K562 (cell line): ENCODE measurements around the gene NRCAM. TPM values are rescaled to one million over a fixed set of nuclear protein-coding genes. Genes with fewer than 3 reads are reported as not detected.
"Not testable (repeated sequence)": the region's sequence is repeated elsewhere in the genome, so short reads cannot be mapped to it uniquely, and the experiment has no call there.

Experiments
- ATAC-seq: fragments of 200-7000 bp; cut with Tn5 transposase; 3 replicates; pipeline ENCODE4 v1.9.1; 2020; ENCODE audit warnings: moderate library complexity
- BruUV-seq: library from RNA; stranded (reverse); fragments of 400-500 nt; replicated peaks from 2 replicates; lab custom pipeline; 2021; lab: Mats Ljungman, UMichigan
- CTCF ChIA-PET: fragments of 300-600 bp; formaldehyde crosslinking; extraction: SDS; loops from one replicate; lab custom pipeline; 2021; ENCODE audit warnings: low intra/inter-chr PET ratio; lab: Yijun Ruan, JAX
- POLR2A ChIA-PET: fragments of 300-600, 350-650 bp; sonication (Branson Sonifier 250); formaldehyde crosslinking; extraction: SDS; loops from one replicate; lab custom pipeline; 2021; ENCODE audit warnings: antibody characterized with exemption, inconsistent platforms; lab: Yijun Ruan, JAX
- DNase-seq, 4 experiments: peaks; one replicate each; pipeline versions ENCODE4 v3.0.0 to v3.0.0-alpha.2; 2011 to 2018; ENCODE audit warnings: low spot score in 3 of 4, mixed read lengths in 3 of 4; ENCODE audit errors: extremely low read depth in 1 of 4
- FAIRE-seq: peaks from 2 replicates; lab custom pipeline; 2011; peaks lifted over from hg19 to GRCh38; lab: Jason Lieb, UNC
- H2AFZ ChIP-seq: 2 replicates; pipeline ENCODE4 v1.6.0; 2011; ENCODE audit warnings: low read depth, low read length, control low read depth, inconsistent platforms
- H3K27ac ChIP-seq: fragments of 200-600 bp; 3 replicates; pipeline ENCODE4 v1.8.0; 2011; ENCODE audit warnings: low read depth, mild to moderate bottlenecking, control low read depth, inconsistent platforms, low read length, moderate library complexity, mixed read lengths; ENCODE audit errors: extremely low read depth
- H3K27me3 ChIP-seq, 2 experiments: fragments of 300-600 bp in 1 of 2; 2 replicates in 1 of 2; 3 replicates in 1 of 2; pipeline versions ENCODE4 v1.6.0 to v1.8.0; 2011; ENCODE audit warnings: inconsistent platforms in 2 of 2, low read length in 2 of 2, mild to moderate bottlenecking in 1 of 2, mixed read lengths in 1 of 2, moderate library complexity in 1 of 2; ENCODE audit not compliant: control insufficient read depth in 2 of 2, insufficient read depth in 2 of 2
- H3K36me3 ChIP-seq: fragments of 300-600 bp; 3 replicates; pipeline ENCODE4 v1.8.0; 2011; ENCODE audit warnings: mild to moderate bottlenecking, low read length, inconsistent platforms; ENCODE audit not compliant: control insufficient read depth, insufficient read depth
- H3K4me1 ChIP-seq, 2 experiments: fragments of 200-600 bp in 1 of 2; replicated peaks in 1 of 2; 2 replicates in 1 of 2; 3 replicates in 1 of 2; pipeline versions ENCODE4 v1.5.1 to v1.8.0; 2011; ENCODE audit warnings: inconsistent platforms in 2 of 2, low read length in 2 of 2, mild to moderate bottlenecking in 1 of 2, mixed read lengths in 1 of 2, moderate library complexity in 1 of 2; ENCODE audit not compliant: control insufficient read depth in 2 of 2, insufficient read depth in 2 of 2
- H3K4me2 ChIP-seq: 2 replicates; pipeline ENCODE4 v1.6.1; 2011; ENCODE audit warnings: low read length, control low read depth, inconsistent platforms, mixed read lengths; ENCODE audit not compliant: insufficient read depth
- H3K4me3 ChIP-seq: fragments of 200-600 bp; sonication (generic), shearing (Covaris generic); 2 replicates; pipeline ENCODE4 v1.5.1; 2016; ENCODE audit warnings: control low read depth, inconsistent platforms
- H3K79me2 ChIP-seq: fragments of 200-600 bp; 3 replicates; pipeline ENCODE4 v1.8.0; 2011; ENCODE audit warnings: low read length, inconsistent platforms; ENCODE audit not compliant: control insufficient read depth, insufficient read depth
- H3K9ac ChIP-seq, 2 experiments: 2 replicates each; pipeline versions ENCODE4 v1.6.0 to v1.6.1; 2011; ENCODE audit warnings: low read depth in 2 of 2, low read length in 2 of 2, control low read depth in 1 of 2, inconsistent platforms in 1 of 2, mild to moderate bottlenecking in 1 of 2, mixed read lengths in 1 of 2; ENCODE audit not compliant: insufficient read depth in 1 of 2
- H3K9me1 ChIP-seq: one replicate; pipeline ENCODE4 v1.6.0; 2011; ENCODE audit warnings: inconsistent platforms, mild to moderate bottlenecking, low read length, moderate library complexity; ENCODE audit not compliant: control insufficient read depth, insufficient read depth
- H3K9me3 ChIP-seq: replicated peaks from 2 replicates; pipeline ENCODE4 v1.5.1; 2011; ENCODE audit warnings: low read depth, low read length, inconsistent platforms; ENCODE audit not compliant: control insufficient read depth, insufficient read depth
- H4K20me1 ChIP-seq: replicated peaks from 2 replicates; pipeline ENCODE4 v1.6.1; 2011; ENCODE audit warnings: low read length, inconsistent platforms, mixed read lengths; ENCODE audit not compliant: control insufficient read depth, insufficient read depth
- ARID3B ChIP-seq: fragments of 250-450 bp; sonication (Bioruptor Pico); IDR thresholded peaks from 2 replicates; pipeline ENCODE4 v1.4.0; 2020; ENCODE audit warnings: borderline replicate concordance
- BCOR ChIP-seq: fragments of 450-650 bp; IDR thresholded peaks from 2 replicates; pipeline ENCODE4 v1.6.1; 2016
- DACH1 ChIP-seq: fragments of 450-650 bp; IDR thresholded peaks from 2 replicates; pipeline ENCODE4 v1.6.1; 2018; ENCODE audit not compliant: partially characterized antibody
- KDM1A ChIP-seq, 2 experiments: fragments of 450-650 bp; IDR thresholded peaks; 2 replicates each; pipeline ENCODE4 v1.6.1; 2016; ENCODE audit warnings: mild to moderate bottlenecking in 2 of 2
- MBD2 ChIP-seq: sonication (generic); IDR thresholded peaks from 2 replicates; pipeline ENCODE4 v1.6.1; 2016; ENCODE audit warnings: low read depth, borderline replicate concordance
- NUFIP1 ChIP-seq: fragments of 450-650 bp; IDR thresholded peaks from 2 replicates; pipeline ENCODE4 v1.6.1; 2018; ENCODE audit not compliant: partially characterized antibody
- ZNF609 ChIP-seq: sonication (generic); formaldehyde crosslinking; IDR thresholded peaks from 2 replicates; pipeline ENCODE4 v1.8.1; 2023; ENCODE audit warnings: missing genetic modification reagents, mild to moderate bottlenecking, borderline replicate concordance
- WGBS: fragments of 100-300 bp; shearing (Covaris generic); methylation state at CpG from one replicate; pipeline ENCODE4 v1.1.6; 2016; ENCODE audit warnings: low coverage, mixed read lengths; ENCODE audit not compliant: insufficient coverage; ENCODE audit errors: missing lambda C conversion rate; 5-methylcytosine and 5-hydroxymethylcytosine counted together
- in situ Hi-C: fragments of 300-500 bp; cut with MboI; formaldehyde crosslinking; loops from 4 replicates; pipeline ENCODE4 v1.15.0; 2018; ENCODE audit warnings: inconsistent platforms, mixed read lengths
- intact Hi-C: fragments of 100-400 bp; cut with micrococcal nuclease; formaldehyde crosslinking; loops from 2 replicates; pipeline ENCODE4 v1.14.2; 2022
- polyA plus RNA-seq, 8 experiments: library from polyadenylated mRNA; depleted of rRNA in 4 of 8; stranded (reverse) in 5 of 8; unstranded in 3 of 8; fragments of >200 nt; fragmentation: Nextera tagmentation in 2 of 8; fragmentation: Illumina TruSeq in 1 of 8; extraction: Ambion mirVana in 2 of 8; extraction: Trizol in 1 of 8; gene quantifications; 2 replicates each; pipeline versions ENCODE4 v1.2.1 to v1.2.3, GENCODE V29; 2011 to 2014; ENCODE audit warnings: inconsistent platforms in 1 of 8, missing spikeins in 1 of 8
- total RNA-seq, 7 experiments: library from RNA; depleted of rRNA in 6 of 7; stranded (reverse); fragments of >200 nt in 6 of 7; fragmentation: Illumina TruSeq in 2 of 7; extraction: Trizol in 2 of 7; gene quantifications; 2 replicates each; pipeline versions ENCODE4 v1.2.1 to v1.2.3, GENCODE V29; 2011 to 2021; ENCODE audit warnings: low replicate concordance in 1 of 7

The NRCAM gene
- total and polyA plus RNA-seq, 9 of the 15 experiments (the other 6 are each of a cell fraction or from before 2014, with no cell fraction given): 0.03 to 0.54 (median 0.12) TPM; not detected in 1

GRCh38 chr7:108387686-108388085, 68.5 kb downstream of the NRCAM start:
- H3K27ac ChIP-seq, H2AFZ ChIP-seq, BruUV-seq, DNase-seq, H3K27me3 ChIP-seq, H3K79me2 ChIP-seq, H3K9me1 ChIP-seq, H4K20me1 ChIP-seq, H3K9me3 ChIP-seq, ATAC-seq, H3K9ac ChIP-seq, CTCF ChIA-PET, H3K36me3 ChIP-seq, H3K4me3 ChIP-seq, in situ Hi-C loops, FAIRE-seq, H3K4me1 ChIP-seq, H3K4me2 ChIP-seq: not testable (repeated sequence)
- peak in 1 of 2 experiments; percentile 50; a peak in 1 of 4 replicates for TF ChIP-seq KDM1A (IDR thresholded peaks at IDR 0.05)
- TF ChIP-seq BCOR: peak; percentile 61; the same call in 1 of the 2 replicates
- WGBS: 10% methylated on average over 2 of the region's 2 CpGs
- intact Hi-C loops: loop anchor here (10.0 kb wide), 1 partner anchor 107 kb away; no protein-coding TSS in a partner anchor
- POLR2A ChIA-PET: interaction anchor here (0.7 kb wide), 1 partner anchor 79 kb away, joined by 3 read pairs; no protein-coding TSS in a partner anchor

- ATAC-seq (no peak), DNase-seq (no peak), FAIRE-seq (no peak)
- H3K9ac ChIP-seq: no peak overlapping the region
- H3K9me3 ChIP-seq: no peaks in the 10 kb centered on the region
- H3K4me3 ChIP-seq: no peak overlapping the region
- BruUV-seq: no TSS peak
- H3K9me1 ChIP-seq: no peaks in the 10 kb centered on the region
- WGBS: 3% methylated on average over 2 of the region's 2 CpGs
- POLR2A ChIA-PET: interaction anchor here (1.3 kb wide), 1 partner anchor 12 kb away, joined by 4 read pairs; no protein-coding TSS in a partner anchor
- H4K20me1 ChIP-seq: no peaks in the 10 kb centered on the region
- no peak for TF ChIP-seq DACH1
- no peak for TF ChIP-seq ZNF609 (CRISPR knock-in tag)
- TF ChIP-seq NUFIP1: no peak
- no peak for TF ChIP-seq ARID3B (CRISPR knock-in tag)
- TF ChIP-seq MBD2: no peak
- CTCF ChIA-PET: no interaction called here
- no peaks in the 10 kb centered on the region for H3K4me1 ChIP-seq
- no peak overlapping the region for H3K4me2 ChIP-seq
- no peaks in the 10 kb centered on the region for H3K36me3 ChIP-seq
- in situ Hi-C loops: no loop called here
- intact Hi-C loops: loop anchor here (2.0 to 10.0 kb wide), 2 partner anchors 109 to 207 kb away; no protein-coding TSS in a partner anchor
- no peak overlapping the region for H3K27ac ChIP-seq
- H3K27me3 ChIP-seq: peaks cover 2 to 9% of the 10 kb centered on the region in 2 experiments; a peak in 1 of 5 replicates
- no peak overlapping the region for H2AFZ ChIP-seq
- no peaks in the 10 kb centered on the region for H3K79me2 ChIP-seq
Measured at GRCh38 chr7:108385834-108386422, 70.3 kb downstream of the NRCAM start.
